Measurements from ENCODE around the gene GTPBP4.
A peak's percentile ranks its signal among the peaks of the same experiment; 100 is the strongest.

The GTPBP4 gene

GRCh38 chr10:987870-988666, at the start of gene GTPBP4:
Gene GTPBP4 (plus strand): TSS chr10:988434. CDS start chr10:988480, 46 bp downstream.
- DNase-seq (ENCODE audit: extremely low spot score, insufficient read length, low read depth) (peak; percentile 98), FAIRE-seq (peak; percentile 96)

- DNase-seq (ENCODE audit: extremely low spot score, insufficient read length, low read depth): no peak
- no peak for FAIRE-seq
Observed at GRCh38 chr10:938941-939678, 49.1 kb upstream of the GTPBP4 start.

GRCh38 chr10:943334-944033, 44.8 kb upstream of the GTPBP4 start:
- peak; percentile 90 for FAIRE-seq
- DNase-seq (ENCODE audit: extremely low spot score, insufficient read length, low read depth): no peak

- FAIRE-seq: peak; percentile 56
Observed at GRCh38 chr10:944034-944831, 44.0 kb upstream of the GTPBP4 start.

GRCh38 chr10:945778-946177, 42.5 kb upstream of the GTPBP4 start:
- DNase-seq (ENCODE audit: extremely low spot score, insufficient read length, low read depth): no peak
- FAIRE-seq: no peak

More at GRCh38 chr10:944034-944831, 44.0 kb upstream of the GTPBP4 start:
- no peak for DNase-seq (ENCODE audit: extremely low spot score, insufficient read length, low read depth)

GRCh38 chr10:947051-947450, 41.2 kb upstream of the GTPBP4 start:
- no peak for DNase-seq (ENCODE audit: extremely low spot score, insufficient read length, low read depth)
- FAIRE-seq: no peak

- DNase-seq (ENCODE audit: extremely low spot score, insufficient read length, low read depth): no peak
Observed at GRCh38 chr10:947881-948280, 40.4 kb upstream of the GTPBP4 start.

GRCh38 chr10:948347-948746, 39.9 kb upstream of the GTPBP4 start:
- DNase-seq (ENCODE audit: extremely low spot score, insufficient read length, low read depth) (no peak), FAIRE-seq (no peak)

More at GRCh38 chr10:947881-948280, 40.4 kb upstream of the GTPBP4 start:
- FAIRE-seq: no peak

GRCh38 chr10:949446-949845, 38.8 kb upstream of the GTPBP4 start:
- DNase-seq (ENCODE audit: extremely low spot score, insufficient read length, low read depth): no peak
- FAIRE-seq: no peak

GRCh38 chr10:953836-954235, 34.4 kb upstream of the GTPBP4 start:
- FAIRE-seq: no peak
- no peak for DNase-seq (ENCODE audit: extremely low spot score, insufficient read length, low read depth)

- DNase-seq (ENCODE audit: extremely low spot score, insufficient read length, low read depth) (no peak), FAIRE-seq (no peak)
Observed at GRCh38 chr10:954396-954795, 33.8 kb upstream of the GTPBP4 start.

GRCh38 chr10:955127-955819, 33.0 kb upstream of the GTPBP4 start:
- FAIRE-seq (no peak), DNase-seq (ENCODE audit: extremely low spot score, insufficient read length, low read depth) (no peak)

GRCh38 chr10:955820-956217, 32.4 kb upstream of the GTPBP4 start:
- FAIRE-seq: no peak

GRCh38 chr10:958106-958505, 30.1 kb upstream of the GTPBP4 start:
- DNase-seq (ENCODE audit: extremely low spot score, insufficient read length, low read depth): no peak
- FAIRE-seq: no peak

More at GRCh38 chr10:955820-956217, 32.4 kb upstream of the GTPBP4 start:
- no peak for DNase-seq (ENCODE audit: extremely low spot score, insufficient read length, low read depth)

GRCh38 chr10:958856-959255, 29.4 kb upstream of the GTPBP4 start:
- FAIRE-seq (no peak), DNase-seq (ENCODE audit: extremely low spot score, insufficient read length, low read depth) (no peak)

GRCh38 chr10:962342-962741, 25.9 kb upstream of the GTPBP4 start:
- DNase-seq (ENCODE audit: extremely low spot score, insufficient read length, low read depth): no peak

GRCh38 chr10:963186-963585, 25.0 kb upstream of the GTPBP4 start:
- no peak for FAIRE-seq

More at GRCh38 chr10:962342-962741, 25.9 kb upstream of the GTPBP4 start:
- no peak for FAIRE-seq

GRCh38 chr10:963655-964054, 24.6 kb upstream of the GTPBP4 start:
- DNase-seq (ENCODE audit: extremely low spot score, insufficient read length, low read depth) (no peak), FAIRE-seq (no peak)

More at GRCh38 chr10:963186-963585, 25.0 kb upstream of the GTPBP4 start:
- no peak for DNase-seq (ENCODE audit: extremely low spot score, insufficient read length, low read depth)

GRCh38 chr10:964321-964987, 23.8 kb upstream of the GTPBP4 start:
- DNase-seq (ENCODE audit: extremely low spot score, insufficient read length, low read depth) (no peak), FAIRE-seq (no peak)
